Measurements from ENCODE around the gene RIC8B.

Gene RIC8B

GRCh38 chr12:106753526-106753925 is 21.0 kb upstream of the RIC8B start:
- H3K23ac ChIP-seq (ENCODE audit: low read length in 2 of 2), result no peak overlapping the region

GRCh38 chr12:106754331-106754730 is 20.2 kb upstream of the RIC8B start:
- Histone ChIP-seq H3K4ac (ENCODE audit: low read depth in 1 of 2, low read length in 2 of 2) (no peak overlapping the region), H3K4me2 (ENCODE audit: low read length, poor library complexity, severe bottlenecking) (no peak overlapping the region), H4K91ac (ENCODE audit: low read length) (no peak overlapping the region), H2AK5ac (ENCODE audit: low read length, severe bottlenecking) (no peak overlapping the region), H3K79me1 (replicated peaks; ENCODE audit: low read length, poor library complexity, severe bottlenecking) (peaks cover 2% of the 10 kb centered on the region), H3K4me1 (ENCODE audit: control insufficient read depth, insufficient read depth, low read depth, low read length) (no peaks in the 10 kb centered on the region), H3K9me3 (ENCODE audit: control insufficient read depth, low read length) (no peaks in the 10 kb centered on the region), H3K27me3 (ENCODE audit: control insufficient read depth in 1 of 2, insufficient read depth in 1 of 2, low read length in 2 of 2) (no peaks in the 10 kb centered on the region), H3K23ac (ENCODE audit: low read length in 2 of 2) (no peak overlapping the region), H2BK12ac (ENCODE audit: low read length in 2 of 2) (no peak overlapping the region), H3K4me3 (ENCODE audit: insufficient read depth in 1 of 2, low read depth in 1 of 2, low read length in 2 of 2) (no peak overlapping the region), H2BK15ac (ENCODE audit: low read depth, poor library complexity, severe bottlenecking) (no peak overlapping the region), H2AFZ (ENCODE audit: low read depth, low read length) (no peak overlapping the region), H3K14ac (ENCODE audit: low read length in 2 of 2) (no peak overlapping the region), H2BK120ac (ENCODE audit: low read depth, low read length) (no peak overlapping the region), H3K9ac (ENCODE audit: low read length) (no peak overlapping the region), H4K8ac (ENCODE audit: low read length) (no peak overlapping the region), H3K18ac (ENCODE audit: low read depth in 1 of 2, low read length in 2 of 2) (no peak overlapping the region), H3K36me3 (ENCODE audit: control insufficient read depth in 1 of 2, insufficient read depth in 2 of 2, low read depth in 1 of 2, low read length in 2 of 2) (no peaks in the 10 kb centered on the region), H3K27ac (ENCODE audit: low read length, poor library complexity, severe bottlenecking) (no peak overlapping the region), H2BK5ac (ENCODE audit: low read depth, low read length, poor library complexity, severe bottlenecking) (no peak overlapping the region)
- no peak for DNase-seq
- WGBS, result 88% methylated on average over 1 of the region's 1 CpG

More at GRCh38 chr12:106753526-106753925, 21.0 kb upstream of the RIC8B start:
- no peak overlapping the region for H3K27ac ChIP-seq (ENCODE audit: low read length, poor library complexity, severe bottlenecking)
- H2BK120ac ChIP-seq (ENCODE audit: low read depth, low read length), result no peak overlapping the region
- no peaks in the 10 kb centered on the region for H3K4me1 ChIP-seq (ENCODE audit: control insufficient read depth, insufficient read depth, low read depth, low read length)
- no peak overlapping the region for H3K4me3 ChIP-seq (ENCODE audit: insufficient read depth in 1 of 2, low read depth in 1 of 2, low read length in 2 of 2)
- no peak overlapping the region for H4K91ac ChIP-seq (ENCODE audit: low read length)
- peaks cover 2% of the 10 kb centered on the region for H3K79me1 ChIP-seq (replicated peaks; ENCODE audit: low read length, poor library complexity, severe bottlenecking)
- H3K27me3 ChIP-seq (ENCODE audit: control insufficient read depth in 1 of 2, insufficient read depth in 1 of 2, low read length in 2 of 2), result no peaks in the 10 kb centered on the region
- H3K4me2 ChIP-seq (ENCODE audit: low read length, poor library complexity, severe bottlenecking), result no peak overlapping the region
- H2BK12ac ChIP-seq (ENCODE audit: low read length in 2 of 2), result no peak overlapping the region
- no peaks in the 10 kb centered on the region for H3K9me3 ChIP-seq (ENCODE audit: control insufficient read depth, low read length)
- no peak overlapping the region for H2BK15ac ChIP-seq (ENCODE audit: low read depth, poor library complexity, severe bottlenecking)
- H2AK5ac ChIP-seq (ENCODE audit: low read length, severe bottlenecking), result no peak overlapping the region
- no peak overlapping the region for H3K18ac ChIP-seq (ENCODE audit: low read depth in 1 of 2, low read length in 2 of 2)
- H4K8ac ChIP-seq (ENCODE audit: low read length), result no peak overlapping the region
- H3K4ac ChIP-seq (ENCODE audit: low read depth in 1 of 2, low read length in 2 of 2), result no peak overlapping the region
- no peak for DNase-seq
- no peak overlapping the region for H3K14ac ChIP-seq (ENCODE audit: low read length in 2 of 2)
- 96% methylated on average over 7 of the region's 7 CpGs for WGBS
- no peak overlapping the region for H3K9ac ChIP-seq (ENCODE audit: low read length)
- no peak overlapping the region for H2BK5ac ChIP-seq (ENCODE audit: low read depth, low read length, poor library complexity, severe bottlenecking)
- H3K36me3 ChIP-seq (ENCODE audit: control insufficient read depth in 1 of 2, insufficient read depth in 2 of 2, low read depth in 1 of 2, low read length in 2 of 2), result no peaks in the 10 kb centered on the region
- H2AFZ ChIP-seq (ENCODE audit: low read depth, low read length), result no peak overlapping the region

- no peaks in the 10 kb centered on the region for H3K9me3 ChIP-seq (ENCODE audit: control insufficient read depth, low read length)
- no peaks in the 10 kb centered on the region for H3K36me3 ChIP-seq (ENCODE audit: control insufficient read depth in 1 of 2, insufficient read depth in 2 of 2, low read depth in 1 of 2, low read length in 2 of 2)
- H3K14ac ChIP-seq (ENCODE audit: low read length in 2 of 2), result no peak overlapping the region
- no peak overlapping the region for H3K27ac ChIP-seq (ENCODE audit: low read length, poor library complexity, severe bottlenecking)
- no peak overlapping the region for H3K4me2 ChIP-seq (ENCODE audit: low read length, poor library complexity, severe bottlenecking)
- H3K23ac ChIP-seq (ENCODE audit: low read length in 2 of 2), result no peak overlapping the region
- no peak overlapping the region for H2BK15ac ChIP-seq (ENCODE audit: low read depth, poor library complexity, severe bottlenecking)
- no peak overlapping the region for H3K9ac ChIP-seq (ENCODE audit: low read length)
- WGBS, result 84% methylated on average over 6 of the region's 6 CpGs
- no peak overlapping the region for H4K8ac ChIP-seq (ENCODE audit: low read length)
- no peak for DNase-seq
- no peak overlapping the region for H4K91ac ChIP-seq (ENCODE audit: low read length)
- H3K4me3 ChIP-seq (ENCODE audit: insufficient read depth in 1 of 2, low read depth in 1 of 2, low read length in 2 of 2), result no peak overlapping the region
- no peak overlapping the region for H3K4ac ChIP-seq (ENCODE audit: low read depth in 1 of 2, low read length in 2 of 2)
- H3K4me1 ChIP-seq (ENCODE audit: control insufficient read depth, insufficient read depth, low read depth, low read length), result no peaks in the 10 kb centered on the region
- H2BK120ac ChIP-seq (ENCODE audit: low read depth, low read length), result no peak overlapping the region
- H2BK12ac ChIP-seq (ENCODE audit: low read length in 2 of 2), result no peak overlapping the region
- no peaks in the 10 kb centered on the region for H3K79me1 ChIP-seq (replicated peaks; ENCODE audit: low read length, poor library complexity, severe bottlenecking)
- H2BK5ac ChIP-seq (ENCODE audit: low read depth, low read length, poor library complexity, severe bottlenecking), result no peak overlapping the region
- H3K18ac ChIP-seq (ENCODE audit: low read depth in 1 of 2, low read length in 2 of 2), result no peak overlapping the region
- H3K27me3 ChIP-seq (ENCODE audit: control insufficient read depth in 1 of 2, insufficient read depth in 1 of 2, low read length in 2 of 2), result no peaks in the 10 kb centered on the region
- H2AFZ ChIP-seq (ENCODE audit: low read depth, low read length), result no peak overlapping the region
- H2AK5ac ChIP-seq (ENCODE audit: low read length, severe bottlenecking), result no peak overlapping the region
Observed at GRCh38 chr12:106757623-106758348, 16.7 kb upstream of the RIC8B start.

GRCh38 chr12:106758349-106759110 is 16.0 kb upstream of the RIC8B start:
- H2BK120ac ChIP-seq (ENCODE audit: low read depth, low read length), result no peak overlapping the region
- 92% methylated on average over 7 of the region's 7 CpGs for WGBS

More at GRCh38 chr12:106758349-106759110, 16.0 kb upstream of the RIC8B start:
- H3K14ac ChIP-seq (ENCODE audit: low read length in 2 of 2), result no peak overlapping the region
- H3K9ac ChIP-seq (ENCODE audit: low read length), result no peak overlapping the region
- H4K91ac ChIP-seq (ENCODE audit: low read length), result no peak overlapping the region
- H2BK12ac ChIP-seq (ENCODE audit: low read length in 2 of 2), result no peak overlapping the region
- H2BK15ac ChIP-seq (ENCODE audit: low read depth, poor library complexity, severe bottlenecking), result no peak overlapping the region
- H4K8ac ChIP-seq (ENCODE audit: low read length), result no peak overlapping the region
- no peaks in the 10 kb centered on the region for H3K79me1 ChIP-seq (replicated peaks; ENCODE audit: low read length, poor library complexity, severe bottlenecking)
- no peak overlapping the region for H2BK5ac ChIP-seq (ENCODE audit: low read depth, low read length, poor library complexity, severe bottlenecking)
- H3K4ac ChIP-seq (ENCODE audit: low read depth in 1 of 2, low read length in 2 of 2), result no peak overlapping the region
- H3K18ac ChIP-seq (ENCODE audit: low read depth in 1 of 2, low read length in 2 of 2), result no peak overlapping the region
- H3K27me3 ChIP-seq (ENCODE audit: control insufficient read depth in 1 of 2, insufficient read depth in 1 of 2, low read length in 2 of 2), result no peaks in the 10 kb centered on the region
- no peaks in the 10 kb centered on the region for H3K4me1 ChIP-seq (ENCODE audit: control insufficient read depth, insufficient read depth, low read depth, low read length)
- H3K23ac ChIP-seq (ENCODE audit: low read length in 2 of 2), result no peak overlapping the region
- no peaks in the 10 kb centered on the region for H3K9me3 ChIP-seq (ENCODE audit: control insufficient read depth, low read length)
- no peak overlapping the region for H3K4me3 ChIP-seq (ENCODE audit: insufficient read depth in 1 of 2, low read depth in 1 of 2, low read length in 2 of 2)
- H3K4me2 ChIP-seq (ENCODE audit: low read length, poor library complexity, severe bottlenecking), result no peak overlapping the region
- DNase-seq, result no peak
- no peak overlapping the region for H2AK5ac ChIP-seq (ENCODE audit: low read length, severe bottlenecking)
- no peak overlapping the region for H2AFZ ChIP-seq (ENCODE audit: low read depth, low read length)
- H3K27ac ChIP-seq (ENCODE audit: low read length, poor library complexity, severe bottlenecking), result no peak overlapping the region
- no peaks in the 10 kb centered on the region for H3K36me3 ChIP-seq (ENCODE audit: control insufficient read depth in 1 of 2, insufficient read depth in 2 of 2, low read depth in 1 of 2, low read length in 2 of 2)

All from mesenchymal stem cell (in vitro differentiated cells and primary cell).